ENCODE results near the gene ME2.

DNA sequence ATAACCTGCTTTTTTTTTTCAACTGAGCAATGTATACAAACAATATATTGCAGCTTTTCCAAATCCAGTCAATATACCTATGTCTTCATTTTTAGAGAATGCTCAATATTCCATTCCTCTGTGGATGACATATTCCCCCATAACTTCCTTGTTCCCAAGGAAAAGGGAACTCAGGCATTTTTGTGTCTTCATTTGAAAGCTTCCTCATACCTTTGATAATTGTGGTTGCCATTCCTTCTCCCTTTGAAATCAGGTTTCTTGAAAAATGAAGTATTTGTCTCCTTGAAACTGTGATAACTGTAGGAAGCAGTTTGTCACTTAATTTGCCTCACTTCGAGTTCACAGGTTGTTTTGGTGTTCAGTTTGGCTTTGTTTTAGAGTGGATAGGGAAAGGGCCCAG lies 102.5 kb downstream of the ME2 start:
- TF ChIP-seq, protein P1, sequence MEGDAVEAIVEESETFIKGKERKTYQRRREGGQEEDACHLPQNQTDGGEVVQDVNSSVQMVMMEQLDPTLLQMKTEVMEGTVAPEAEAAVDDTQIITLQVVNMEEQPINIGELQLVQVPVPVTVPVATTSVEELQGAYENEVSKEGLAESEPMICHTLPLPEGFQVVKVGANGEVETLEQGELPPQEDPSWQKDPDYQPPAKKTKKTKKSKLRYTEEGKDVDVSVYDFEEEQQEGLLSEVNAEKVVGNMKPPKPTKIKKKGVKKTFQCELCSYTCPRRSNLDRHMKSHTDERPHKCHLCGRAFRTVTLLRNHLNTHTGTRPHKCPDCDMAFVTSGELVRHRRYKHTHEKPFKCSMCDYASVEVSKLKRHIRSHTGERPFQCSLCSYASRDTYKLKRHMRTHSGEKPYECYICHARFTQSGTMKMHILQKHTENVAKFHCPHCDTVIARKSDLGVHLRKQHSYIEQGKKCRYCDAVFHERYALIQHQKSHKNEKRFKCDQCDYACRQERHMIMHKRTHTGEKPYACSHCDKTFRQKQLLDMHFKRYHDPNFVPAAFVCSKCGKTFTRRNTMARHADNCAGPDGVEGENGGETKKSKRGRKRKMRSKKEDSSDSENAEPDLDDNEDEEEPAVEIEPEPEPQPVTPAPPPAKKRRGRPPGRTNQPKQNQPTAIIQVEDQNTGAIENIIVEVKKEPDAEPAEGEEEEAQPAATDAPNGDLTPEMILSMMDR (conservative IDR thresholded peaks at IDR 0.05; ENCODE audit: low read length) = no peak
- no peak for TF ChIP-seq EZH2phosphoT487 (IDR thresholded peaks at IDR 0.05; ENCODE audit: borderline replicate concordance)

Measured in Loucy (cell line).